Esophagus squamous epithelium (tissue), 5 donors: ENCODE measurements around the gene CDK17. TPM values are rescaled to one million over a fixed set of nuclear protein-coding genes. Genes with fewer than 3 reads are reported as not detected.

Experiments
- DNase-seq: peaks from one replicate; lab custom pipeline; 2025; lab: John Stamatoyannopoulos, UW
- H3K27ac ChIP-seq, 4 donors: fragments of 200-600 bp; sonication (generic); one replicate each; pipeline ENCODE4 v1.5.1; 2016 to 2019; ENCODE audit warnings: mild to moderate bottlenecking in 1 of 4
- H3K27me3 ChIP-seq, 4 donors: fragments of 200-600 bp; sonication (generic); 1 replicate in 3 of 4; 2 replicates in 1 of 4; pipeline versions ENCODE4 v1.5.1 to v1.6.0; 2017 to 2021; ENCODE audit warnings: antibody characterized with exemption in 1 of 4
- H3K36me3 ChIP-seq, 3 donors: fragments of 200-600 bp; sonication (generic); one replicate each; pipeline ENCODE4 v1.5.1; 2016 to 2019
- H3K4me1 ChIP-seq, 3 donors: fragments of 200-600 bp; sonication (generic); one replicate each; pipeline ENCODE4 v1.5.1; 2017 to 2019
- H3K4me3 ChIP-seq, 4 donors: fragments of 200-600 bp; sonication (generic); 1 replicate in 3 of 4; 2 replicates in 1 of 4; pipeline ENCODE4 v1.5.1; 2016 to 2019; ENCODE audit warnings: mild to moderate bottlenecking in 2 of 4, moderate library complexity in 1 of 4
- H3K9me3 ChIP-seq, 3 donors: fragments of 200-600 bp; sonication (generic); one replicate each; pipeline ENCODE4 v1.5.1; 2016 to 2019
- POLR2A ChIP-seq, 4 donors: fragments of 450-650 bp; IDR thresholded peaks; one replicate each; pipeline ENCODE4 v1.6.1; 2017; ENCODE audit warnings: antibody characterized with exemption in 4 of 4, mild to moderate bottlenecking in 4 of 4, moderate library complexity in 3 of 4
- WGBS, 2 donors: methylation state at CpG; one replicate each; pipeline ENCODE4 v1.1.5; 2018; 5-methylcytosine and 5-hydroxymethylcytosine counted together
- intact Hi-C: fragments of 100-400 bp; cut with DNase I; formaldehyde crosslinking; loops from one replicate; pipeline ENCODE4 v1.15.0; 2022
- total RNA-seq, 4 donors: library from RNA; depleted of rRNA; stranded (reverse); fragments of >200 nt; gene quantifications; one replicate each; pipeline ENCODE4 v1.1.0, GENCODE V29; 2016
- TF ChIP-seq, protein P1 (sequence below), 6 experiments: fragments of 450-650 bp in 4 of 6; fragments of 200-600 bp in 2 of 6; sonication (generic) in 2 of 6; IDR thresholded peaks; one replicate each; pipeline ENCODE4 v1.5.1; 2016 to 2019; ENCODE audit warnings: antibody characterized with exemption in 6 of 6, mild to moderate bottlenecking in 4 of 6, moderate library complexity in 4 of 6
- donor health status: DM: yes; HTN: yes; CAD: no.

Gene CDK17
- total RNA-seq, 4 donors from 2014 or later: 15.4 to 37.4 (median 19.9) TPM

DNA sequence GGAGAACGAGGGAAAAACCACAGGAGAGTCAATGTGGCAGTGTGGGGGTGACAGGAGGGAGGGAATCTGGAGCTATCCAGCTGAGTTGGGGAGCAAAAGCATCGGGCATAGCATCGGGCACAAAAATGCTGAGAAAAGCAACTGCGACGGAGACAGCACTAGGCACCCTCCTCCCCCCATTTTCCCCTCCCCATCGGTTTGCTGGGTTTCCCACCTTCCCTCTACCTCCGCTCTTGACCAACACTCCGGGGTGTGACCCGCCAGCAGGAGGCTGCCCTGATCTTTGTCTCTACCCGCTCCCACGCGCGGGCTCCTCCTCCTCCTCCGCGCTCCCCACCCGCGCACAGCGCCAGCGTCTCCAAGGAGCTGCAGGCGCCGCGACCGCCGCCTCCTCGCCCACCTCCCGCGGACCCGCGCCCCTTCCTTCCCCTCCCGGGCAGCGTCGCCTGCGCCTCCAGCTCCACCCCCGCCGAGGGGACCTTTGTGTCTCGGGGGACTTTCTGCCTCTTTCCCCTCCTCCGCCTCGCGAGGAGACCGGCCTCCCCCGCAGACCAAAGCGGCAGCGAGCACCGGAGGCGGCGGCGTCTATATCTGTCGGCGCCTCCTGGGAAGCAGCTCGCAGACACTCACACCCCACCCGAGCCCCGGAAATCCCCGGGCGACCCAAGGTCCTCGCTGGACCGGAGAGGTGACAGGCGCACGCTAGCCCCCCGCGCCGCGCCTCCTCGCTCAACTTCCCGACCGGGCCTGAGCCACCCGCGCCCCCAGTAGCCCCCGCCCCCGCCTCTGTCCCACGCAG is 920 bp downstream of the CDK17 start:
- Histone ChIP-seq H3K4me3 (peak overlapping the region; percentile 83 to 100 (median 92)), H3K4me1 (peaks cover 0 to 56% (median 18%) of the 10 kb centered on the region in 3 donors), H3K27ac (peak overlapping the region; percentile 96 to 100 (median 98)), H3K9me3 (no peaks in the 10 kb centered on the region), H3K36me3 (no peaks in the 10 kb centered on the region), H3K27me3 (no peaks in the 10 kb centered on the region)
- TF ChIP-seq, protein P1, sequence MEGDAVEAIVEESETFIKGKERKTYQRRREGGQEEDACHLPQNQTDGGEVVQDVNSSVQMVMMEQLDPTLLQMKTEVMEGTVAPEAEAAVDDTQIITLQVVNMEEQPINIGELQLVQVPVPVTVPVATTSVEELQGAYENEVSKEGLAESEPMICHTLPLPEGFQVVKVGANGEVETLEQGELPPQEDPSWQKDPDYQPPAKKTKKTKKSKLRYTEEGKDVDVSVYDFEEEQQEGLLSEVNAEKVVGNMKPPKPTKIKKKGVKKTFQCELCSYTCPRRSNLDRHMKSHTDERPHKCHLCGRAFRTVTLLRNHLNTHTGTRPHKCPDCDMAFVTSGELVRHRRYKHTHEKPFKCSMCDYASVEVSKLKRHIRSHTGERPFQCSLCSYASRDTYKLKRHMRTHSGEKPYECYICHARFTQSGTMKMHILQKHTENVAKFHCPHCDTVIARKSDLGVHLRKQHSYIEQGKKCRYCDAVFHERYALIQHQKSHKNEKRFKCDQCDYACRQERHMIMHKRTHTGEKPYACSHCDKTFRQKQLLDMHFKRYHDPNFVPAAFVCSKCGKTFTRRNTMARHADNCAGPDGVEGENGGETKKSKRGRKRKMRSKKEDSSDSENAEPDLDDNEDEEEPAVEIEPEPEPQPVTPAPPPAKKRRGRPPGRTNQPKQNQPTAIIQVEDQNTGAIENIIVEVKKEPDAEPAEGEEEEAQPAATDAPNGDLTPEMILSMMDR (IDR thresholded peaks at IDR 0.05): peak in 3 of 6 experiments; percentile 14 to 48 (median 40)
- TF ChIP-seq POLR2A (IDR thresholded peaks at IDR 0.05): peak in 2 of 4 donors; percentile 58 to 61
- 0% methylated on average over 14 to 35 of the region's 70 CpGs for WGBS, 2 donors
- intact Hi-C loops: loop anchor here (5.0 kb wide), 1 partner anchor 337 kb away; no protein-coding TSS in a partner anchor
- DNase-seq: peak; percentile 47

DNA sequence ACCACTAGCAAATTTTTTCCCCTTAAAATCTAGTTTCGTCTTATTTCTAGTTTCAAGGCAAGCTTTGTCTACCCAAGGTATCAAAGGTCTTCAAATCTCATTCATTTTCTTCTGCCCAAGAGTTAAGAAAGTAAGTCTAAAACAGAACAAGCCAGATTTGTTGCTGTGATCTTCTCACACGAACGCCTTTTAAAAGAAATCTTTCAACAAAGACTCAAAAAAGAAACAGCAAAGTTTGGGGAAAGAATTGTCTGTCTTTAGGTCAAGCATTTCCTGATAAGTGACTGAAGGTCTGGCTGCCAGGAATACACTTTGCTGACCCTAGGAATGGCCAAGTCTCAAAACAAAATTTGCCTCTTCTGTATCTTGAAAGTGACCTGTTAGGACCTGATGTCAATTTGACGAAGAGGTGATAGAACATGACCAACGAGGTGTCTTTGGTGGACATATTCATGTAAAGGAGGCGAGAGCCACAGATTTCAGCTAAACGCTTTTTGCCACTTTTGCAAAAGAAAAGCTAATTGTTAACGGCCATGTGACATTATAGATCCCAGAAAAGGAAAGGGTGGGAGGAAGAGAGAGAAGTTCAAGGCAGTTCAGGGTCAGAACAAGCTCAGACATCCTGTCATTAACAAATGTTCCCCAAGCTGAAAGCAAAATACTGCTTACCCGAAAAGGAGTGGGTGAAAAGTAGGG is 1.7 kb downstream of the CDK17 start:
- H3K27ac ChIP-seq: peak overlapping the region; percentile 96 to 100 (median 98)
- no peak for DNase-seq
- WGBS, 2 donors: 1 to 3% methylated on average over 9 of the region's 9 CpGs
- H3K4me1 ChIP-seq: peaks cover 0 to 56% (median 18%) of the 10 kb centered on the region in 3 donors
- no peaks in the 10 kb centered on the region for H3K36me3 ChIP-seq
- intact Hi-C loops: loop anchor here (5.0 kb wide), 1 partner anchor 336 kb away; no protein-coding TSS in a partner anchor
- TF ChIP-seq POLR2A (IDR thresholded peaks at IDR 0.05): no peak
- peak overlapping the region; percentile 83 to 100 (median 92) for H3K4me3 ChIP-seq
- H3K27me3 ChIP-seq: no peaks in the 10 kb centered on the region
- no peaks in the 10 kb centered on the region for H3K9me3 ChIP-seq

DNA sequence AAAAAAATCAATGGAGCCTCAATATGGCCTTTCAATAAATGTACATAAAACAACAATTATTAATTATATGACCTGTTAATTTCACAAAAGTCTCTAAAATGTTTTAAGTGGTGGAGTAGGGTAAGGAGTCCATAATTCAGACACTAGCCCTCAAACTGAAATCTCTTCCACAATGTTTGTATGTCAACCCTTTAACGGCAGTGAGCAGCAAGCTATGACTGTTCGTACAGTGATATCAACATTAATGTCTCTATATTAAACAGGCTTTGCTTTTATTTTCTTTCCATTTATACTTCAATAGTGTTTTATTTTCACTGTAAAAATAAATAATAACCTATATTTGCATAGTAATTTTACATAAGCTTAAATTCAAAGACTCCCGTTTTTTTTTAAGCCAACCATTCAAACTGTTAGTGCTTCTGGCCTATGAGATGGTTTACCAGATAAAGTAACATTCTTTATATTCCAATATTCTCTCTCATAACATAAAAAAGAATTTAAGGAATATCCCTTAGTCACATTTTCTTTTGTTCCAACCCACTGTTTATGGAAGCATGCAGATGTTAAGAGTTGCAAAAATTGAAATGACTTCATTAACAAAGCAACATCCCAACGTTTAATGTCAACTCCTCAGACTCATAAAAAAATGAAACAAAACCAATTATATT is 2.3 kb downstream of the CDK17 start:
- TF ChIP-seq POLR2A (IDR thresholded peaks at IDR 0.05): no peak
- TF ChIP-seq, protein P1 (IDR thresholded peaks at IDR 0.05): no peak
- peaks cover 0 to 57% (median 18%) of the 10 kb centered on the region in 3 donors for H3K4me1 ChIP-seq
- intact Hi-C loops: loop anchor here (5.0 kb wide), 1 partner anchor 336 kb away; no protein-coding TSS in a partner anchor

DNA sequence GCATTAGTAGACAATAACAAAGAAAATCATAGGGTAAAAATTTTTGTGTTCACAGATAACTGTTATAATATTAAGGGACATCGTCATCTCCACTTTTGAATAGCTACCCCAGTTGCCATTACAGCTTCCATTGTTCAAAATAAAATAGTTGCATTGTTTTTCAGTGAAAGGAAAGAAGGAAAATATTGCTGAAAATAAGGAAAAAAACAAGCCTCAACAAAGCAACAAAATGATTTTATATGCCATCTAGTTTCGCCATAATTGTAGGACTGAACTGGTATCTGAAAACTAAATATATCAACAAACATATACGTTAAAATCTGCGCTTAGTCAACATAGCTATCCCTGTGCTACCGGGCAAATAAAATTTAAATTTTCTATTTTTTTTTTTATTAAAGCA is 3.3 kb downstream of the CDK17 start:
- 63 to 71% methylated on average over 5 of the region's 5 CpGs for WGBS, 2 donors
- TF ChIP-seq, protein P1 (IDR thresholded peaks at IDR 0.05): no peak
- no peak for TF ChIP-seq POLR2A (IDR thresholded peaks at IDR 0.05)
- Histone ChIP-seq H3K36me3 (no peaks in the 10 kb centered on the region), H3K9me3 (no peaks in the 10 kb centered on the region), H3K4me1 (peaks cover 0 to 64% (median 21%) of the 10 kb centered on the region in 3 donors), H3K27ac (peak overlapping the region in 2 of 4 donors; percentile 96 to 100), H3K27me3 (no peaks in the 10 kb centered on the region), H3K4me3 (peak overlapping the region in 1 of 4 donors; percentile 100)
- no peak for DNase-seq
- intact Hi-C loops: loop anchor here (5.0 kb wide), 1 partner anchor 335 kb away; no protein-coding TSS in a partner anchor

More for the DNA sequence above, 2.3 kb downstream of the CDK17 start:
- 19 to 34% methylated on average over 4 of the region's 4 CpGs for WGBS, 2 donors
- H3K27ac ChIP-seq: peak overlapping the region; percentile 96 to 100 (median 98)
- H3K27me3 ChIP-seq: no peaks in the 10 kb centered on the region
- H3K9me3 ChIP-seq: no peaks in the 10 kb centered on the region
- no peaks in the 10 kb centered on the region for H3K36me3 ChIP-seq
- DNase-seq: no peak
- H3K4me3 ChIP-seq: peak overlapping the region; percentile 83 to 100 (median 92)

DNA sequence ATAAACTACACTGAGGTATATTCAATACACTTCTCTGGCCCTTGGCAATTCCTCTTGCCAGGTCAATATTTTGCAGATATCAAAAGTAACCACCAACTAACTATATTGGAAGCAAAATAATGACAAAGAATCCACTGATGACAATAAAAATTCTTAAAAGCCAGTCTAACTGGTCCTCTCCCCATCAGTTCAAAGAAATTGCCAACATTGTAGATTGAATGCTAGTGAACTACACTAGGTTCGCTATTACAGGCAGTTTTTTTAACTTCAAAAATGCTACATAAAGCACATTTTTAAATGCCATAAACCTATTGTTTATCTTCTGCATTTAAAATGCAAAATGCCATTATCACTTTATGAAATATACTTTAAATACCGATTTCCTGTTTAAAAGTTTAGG is 4.0 kb downstream of the CDK17 start:
- Histone ChIP-seq H3K9me3 (no peaks in the 10 kb centered on the region), H3K27ac (peak overlapping the region in 2 of 4 donors; percentile 17 to 96), H3K4me3 (no peak overlapping the region), H3K27me3 (no peaks in the 10 kb centered on the region), H3K36me3 (no peaks in the 10 kb centered on the region), H3K4me1 (peaks cover 0 to 64% (median 21%) of the 10 kb centered on the region in 3 donors)
- TF ChIP-seq, protein P1 (IDR thresholded peaks at IDR 0.05): no peak
- no peak for TF ChIP-seq POLR2A (IDR thresholded peaks at IDR 0.05)
- 77 to 89% methylated on average over 2 of the region's 2 CpGs for WGBS, 2 donors
- DNase-seq: no peak
- intact Hi-C loops: loop anchor here (5.0 kb wide), 1 partner anchor 334 kb away; no protein-coding TSS in a partner anchor
